Measurements from ENCODE around the gene SPATA2.
"Not testable (repeated sequence)": the region's sequence is repeated elsewhere in the genome, so short reads cannot be mapped to it uniquely, and the experiment has no call there.

Gene SPATA2, protein sequence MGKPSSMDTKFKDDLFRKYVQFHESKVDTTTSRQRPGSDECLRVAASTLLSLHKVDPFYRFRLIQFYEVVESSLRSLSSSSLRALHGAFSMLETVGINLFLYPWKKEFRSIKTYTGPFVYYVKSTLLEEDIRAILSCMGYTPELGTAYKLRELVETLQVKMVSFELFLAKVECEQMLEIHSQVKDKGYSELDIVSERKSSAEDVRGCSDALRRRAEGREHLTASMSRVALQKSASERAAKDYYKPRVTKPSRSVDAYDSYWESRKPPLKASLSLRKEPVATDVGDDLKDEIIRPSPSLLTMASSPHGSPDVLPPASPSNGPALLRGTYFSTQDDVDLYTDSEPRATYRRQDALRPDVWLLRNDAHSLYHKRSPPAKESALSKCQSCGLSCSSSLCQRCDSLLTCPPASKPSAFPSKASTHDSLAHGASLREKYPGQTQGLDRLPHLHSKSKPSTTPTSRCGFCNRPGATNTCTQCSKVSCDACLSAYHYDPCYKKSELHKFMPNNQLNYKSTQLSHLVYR

GRCh38 chr20:49915380-49916145 lies at the start of gene SPATA2:
SPATA2 (minus strand) TSS chr20:49915529; CDS start chr20:49908490, 7,039 bp downstream.
- peak; percentile 89 to 91 for DNase-seq

DNA sequence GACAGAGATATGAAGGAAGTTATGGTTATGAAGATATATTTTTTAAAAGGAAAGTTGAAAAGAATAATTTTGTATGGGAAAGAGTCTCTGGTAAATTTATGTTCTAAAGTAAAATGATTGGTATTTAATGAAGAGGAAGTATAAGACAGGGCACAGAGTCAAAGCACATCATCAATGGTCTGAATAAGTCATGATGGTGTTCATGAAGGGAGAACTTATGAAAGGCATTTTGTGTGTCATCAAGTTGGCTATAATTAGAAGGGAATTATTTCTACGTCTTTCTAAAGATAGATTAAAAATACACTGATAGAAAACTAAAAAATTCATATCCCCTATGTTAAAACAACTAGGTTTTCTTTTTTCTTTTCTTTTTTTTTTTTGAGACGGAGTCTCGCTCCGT lies 46.1 kb upstream of the SPATA2 start:
- DNase-seq, result no peak

DNA sequence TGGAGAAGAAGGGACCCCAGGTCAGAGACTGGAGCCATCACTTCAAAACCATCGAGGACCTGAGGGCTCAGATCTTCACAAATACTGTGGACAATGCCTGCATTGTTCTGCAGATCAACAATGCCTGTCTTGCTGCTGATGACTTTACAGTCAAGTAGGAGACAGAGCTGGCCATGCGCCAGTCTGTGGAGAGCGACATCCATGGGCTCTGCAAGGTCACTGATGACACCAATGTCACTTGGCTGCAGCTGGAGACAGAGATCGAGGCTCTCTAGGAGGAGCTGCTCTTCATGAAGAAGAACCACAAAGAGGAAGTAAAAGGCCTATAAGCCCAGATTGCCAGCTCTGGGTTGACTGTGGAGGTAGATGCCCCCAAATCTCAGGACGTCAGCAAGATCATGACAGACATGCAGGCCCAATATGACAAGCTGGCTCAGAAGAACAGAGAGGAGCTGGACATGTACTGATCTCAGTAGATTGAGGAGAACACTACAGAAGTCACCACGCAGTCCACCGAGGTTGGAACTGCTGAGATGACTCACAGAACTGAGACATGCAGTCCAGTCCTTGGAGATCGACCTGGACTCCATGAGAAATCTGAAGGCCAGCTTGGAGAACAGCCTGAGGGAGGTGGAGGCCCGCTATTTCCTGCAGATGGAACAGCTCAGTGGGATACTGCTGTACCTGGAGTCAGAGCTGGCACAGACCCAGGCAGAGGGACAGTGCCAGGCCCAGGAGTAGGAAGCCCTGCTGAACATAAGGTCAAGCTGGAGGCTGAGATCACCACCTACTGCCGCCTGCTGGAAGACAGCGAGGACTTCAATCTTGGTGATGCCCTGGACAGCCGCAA lies 42.0 kb upstream of the SPATA2 start:
- not testable (repeated sequence) for DNase-seq

- no peak for DNase-seq
Measured at GRCh38 chr20:49956689-49957088, 41.4 kb upstream of the SPATA2 start.

GRCh38 chr20:49955830-49956396 lies 40.6 kb upstream of the SPATA2 start:
- not testable (repeated sequence) for DNase-seq

- DNase-seq, result no peak
Measured at GRCh38 chr20:49955167-49955566, 39.8 kb upstream of the SPATA2 start.

DNA sequence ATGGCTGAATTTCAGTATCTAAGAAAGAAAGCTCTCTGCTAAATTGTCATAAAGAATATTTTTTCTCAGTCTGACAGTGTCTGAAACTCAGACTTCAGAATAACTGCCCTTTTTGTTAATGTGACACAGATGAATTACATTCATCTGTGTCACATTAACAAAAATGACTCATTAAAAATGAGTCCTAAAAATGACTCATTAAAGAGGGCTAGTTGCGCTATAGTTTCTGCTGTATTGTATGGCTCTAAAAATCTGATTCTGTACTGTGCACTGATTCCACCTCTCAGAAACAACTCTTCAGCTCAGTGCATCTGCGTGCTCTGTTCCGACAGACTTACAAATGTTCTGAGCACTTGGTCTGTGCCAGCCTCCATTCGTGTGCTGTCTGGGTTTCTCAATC lies 35.8 kb upstream of the SPATA2 start:
- DNase-seq, result no peak

DNA sequence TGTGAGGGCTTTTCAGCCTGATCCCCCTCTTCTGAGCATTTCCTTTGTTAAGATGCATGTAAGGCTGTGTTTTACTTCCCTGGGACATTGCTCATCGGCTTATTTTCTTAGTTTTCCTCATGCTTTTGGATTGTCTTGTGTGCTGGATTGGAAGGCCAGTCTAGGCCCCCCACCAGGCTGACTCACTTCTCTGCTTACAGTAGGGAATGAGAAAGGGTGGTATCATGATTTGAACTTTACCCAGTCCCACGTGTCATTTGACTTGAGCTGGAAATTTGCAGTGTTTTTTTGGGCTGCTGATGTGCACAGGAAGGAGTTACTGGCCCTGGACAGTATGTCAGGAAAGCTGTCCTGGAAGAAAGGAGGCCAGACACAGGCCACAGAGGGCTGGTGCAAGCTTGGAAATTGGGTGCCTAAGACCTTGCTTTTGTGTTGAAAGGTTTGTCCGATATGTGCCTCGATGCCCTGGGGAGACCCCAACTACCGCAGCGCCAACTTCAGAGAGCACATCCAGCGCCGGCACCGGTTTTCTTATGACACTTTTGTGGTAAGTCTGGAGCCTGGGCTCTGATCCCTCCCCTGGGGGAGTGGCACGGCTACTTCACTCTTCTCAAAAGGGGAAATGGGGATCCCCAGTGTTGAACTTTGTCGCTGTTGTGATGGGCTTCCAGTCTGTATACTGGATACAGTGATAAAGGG lies 33.6 kb upstream of the SPATA2 start:
- no peak for DNase-seq

DNA sequence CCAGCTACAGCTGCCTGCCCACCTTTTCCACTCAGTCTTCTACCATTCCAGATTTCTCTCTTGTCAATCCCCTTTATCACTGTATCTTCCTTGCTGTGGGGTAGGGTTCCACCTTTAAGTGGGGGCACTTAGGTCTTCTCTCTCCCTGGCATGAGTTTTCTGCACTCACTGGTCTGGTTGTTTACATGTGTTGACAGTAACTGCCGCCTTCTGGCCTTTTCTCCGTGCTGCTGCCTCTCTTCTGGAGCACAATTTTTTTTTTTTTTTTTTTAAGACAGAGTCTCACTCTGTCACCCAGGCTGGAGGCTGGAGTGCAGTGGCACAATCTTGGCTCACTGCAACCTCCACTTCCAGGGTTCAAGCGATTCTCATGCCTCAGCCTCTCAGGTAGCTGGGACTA lies 32.8 kb upstream of the SPATA2 start:
- DNase-seq, result no peak

DNA sequence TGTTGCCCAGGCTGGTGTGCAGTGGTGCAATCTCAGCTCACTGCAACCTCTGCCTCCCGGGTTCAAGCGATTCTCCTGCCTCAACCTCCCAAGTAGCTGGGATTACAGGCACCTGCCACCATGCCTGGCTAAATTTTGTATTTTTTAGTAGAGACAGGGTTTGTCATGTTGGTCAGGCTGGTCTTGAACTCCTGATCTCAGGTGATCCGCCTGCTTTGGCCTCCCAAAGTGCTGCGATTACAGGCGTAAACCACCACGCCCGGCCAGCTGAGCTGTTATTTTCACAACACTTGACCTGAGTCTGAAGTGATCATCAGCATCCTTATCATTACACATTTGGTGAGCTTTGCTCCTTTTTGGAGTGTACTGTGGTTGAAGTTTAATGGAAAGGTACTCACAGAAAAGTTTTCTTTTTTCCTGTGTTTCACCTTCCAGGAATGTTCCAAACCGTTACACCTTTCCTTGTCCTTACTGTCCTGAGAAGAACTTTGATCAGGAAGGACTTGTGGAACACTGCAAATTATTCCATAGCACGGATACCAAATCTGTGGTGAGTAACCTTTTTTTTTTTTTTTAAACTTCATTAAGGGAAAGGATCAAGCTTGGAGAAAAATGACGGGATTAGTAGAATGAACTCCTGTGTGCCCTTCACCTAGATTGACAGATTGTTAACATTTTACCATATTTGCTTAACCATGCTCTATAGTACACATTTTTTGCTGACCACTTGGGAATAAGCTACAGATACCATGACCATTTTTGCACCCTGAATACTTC lies 30.6 kb upstream of the SPATA2 start:
- no peak for DNase-seq

DNA sequence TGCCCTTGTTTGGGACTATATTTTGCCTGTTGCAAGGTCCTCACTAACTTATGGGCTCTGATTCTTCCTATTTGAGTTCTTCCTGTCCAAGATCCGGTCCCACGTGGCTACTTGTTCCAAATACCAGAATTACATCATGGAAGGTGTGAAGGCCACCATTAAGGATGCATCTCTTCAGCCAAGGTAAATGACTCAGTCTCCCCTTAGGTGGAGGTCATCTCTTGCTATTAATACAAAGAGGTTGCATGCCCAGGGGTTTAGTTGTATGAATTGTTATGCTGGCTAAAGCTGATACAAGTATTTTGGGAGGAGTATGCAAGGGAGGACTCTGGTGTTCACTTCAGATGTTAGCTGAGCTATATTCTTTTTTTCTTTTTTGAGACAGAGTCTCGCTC lies 30.0 kb upstream of the SPATA2 start:
- no peak for DNase-seq

GRCh38 chr20:49942942-49943341 lies 27.6 kb upstream of the SPATA2 start:
- no peak for DNase-seq

GRCh38 chr20:49942303-49942702 lies 27.0 kb upstream of the SPATA2 start:
- DNase-seq, result no peak

DNA sequence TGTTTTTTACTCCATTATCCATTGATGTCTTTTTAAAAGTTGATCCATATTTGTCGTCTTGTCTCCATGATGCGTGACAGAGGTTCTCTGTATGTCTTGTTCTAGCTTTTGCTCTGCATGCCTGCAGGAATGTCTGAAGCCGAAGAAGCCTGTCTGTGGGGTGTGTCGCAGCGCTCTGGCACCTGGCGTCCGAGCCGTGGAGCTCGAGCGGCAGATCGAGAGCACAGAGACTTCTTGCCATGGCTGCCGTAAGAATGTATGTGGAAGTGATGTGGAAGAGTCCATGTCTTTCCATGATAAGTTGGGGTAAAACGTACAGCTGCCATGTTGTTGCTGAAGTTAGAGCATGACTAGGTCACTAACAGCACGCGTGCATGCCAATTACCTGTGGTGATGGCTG lies 26.1 kb upstream of the SPATA2 start:
- DNase-seq, result no peak

DNA sequence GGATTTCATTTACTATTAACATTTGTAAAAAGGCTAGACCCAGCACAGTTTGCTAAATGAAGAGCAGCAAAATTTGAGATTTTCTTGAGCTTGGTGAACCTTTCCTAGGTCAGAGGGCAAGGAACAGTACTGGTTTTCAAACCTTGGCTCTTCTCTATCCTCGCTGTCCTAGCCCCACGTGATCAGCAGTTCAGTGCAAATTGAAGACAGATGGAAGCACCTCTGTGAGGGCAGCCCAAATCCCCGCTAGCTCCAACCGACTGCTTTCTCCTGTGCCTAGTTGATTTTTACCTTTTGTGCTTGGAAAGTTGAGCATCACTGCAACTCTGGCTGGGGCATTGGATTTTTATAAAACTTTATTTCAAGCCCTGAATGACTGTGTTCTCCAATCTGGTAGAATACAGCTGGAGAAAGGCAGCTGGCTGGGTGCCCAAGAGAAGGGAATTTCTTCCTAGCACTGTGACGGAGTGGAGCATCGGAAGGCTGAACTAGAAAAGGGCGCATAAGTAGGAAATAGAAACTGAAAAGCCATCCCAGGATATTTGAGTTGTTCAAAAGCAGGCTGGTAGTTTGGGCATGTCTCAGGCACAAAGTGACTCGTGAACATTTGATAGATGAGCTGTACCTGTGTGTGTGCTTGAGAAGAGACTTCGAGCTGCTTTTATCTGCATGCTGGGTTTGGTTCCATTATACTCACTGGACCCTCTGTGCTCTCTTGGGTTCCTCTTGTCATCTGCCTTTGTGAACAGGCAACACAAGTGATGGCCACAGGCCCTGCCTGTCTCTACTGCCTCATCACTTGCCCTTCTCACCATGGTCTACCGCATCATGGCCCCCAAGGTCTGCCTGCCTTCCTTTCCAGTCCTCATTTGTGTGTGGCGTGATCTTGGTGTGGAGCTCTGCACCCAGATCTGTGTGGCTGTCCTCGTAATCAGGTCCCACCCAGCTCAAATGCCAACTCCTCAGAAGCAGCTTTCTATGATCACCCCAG lies 23.1 kb upstream of the SPATA2 start:
- peak; percentile 42 to 71 for DNase-seq

DNA sequence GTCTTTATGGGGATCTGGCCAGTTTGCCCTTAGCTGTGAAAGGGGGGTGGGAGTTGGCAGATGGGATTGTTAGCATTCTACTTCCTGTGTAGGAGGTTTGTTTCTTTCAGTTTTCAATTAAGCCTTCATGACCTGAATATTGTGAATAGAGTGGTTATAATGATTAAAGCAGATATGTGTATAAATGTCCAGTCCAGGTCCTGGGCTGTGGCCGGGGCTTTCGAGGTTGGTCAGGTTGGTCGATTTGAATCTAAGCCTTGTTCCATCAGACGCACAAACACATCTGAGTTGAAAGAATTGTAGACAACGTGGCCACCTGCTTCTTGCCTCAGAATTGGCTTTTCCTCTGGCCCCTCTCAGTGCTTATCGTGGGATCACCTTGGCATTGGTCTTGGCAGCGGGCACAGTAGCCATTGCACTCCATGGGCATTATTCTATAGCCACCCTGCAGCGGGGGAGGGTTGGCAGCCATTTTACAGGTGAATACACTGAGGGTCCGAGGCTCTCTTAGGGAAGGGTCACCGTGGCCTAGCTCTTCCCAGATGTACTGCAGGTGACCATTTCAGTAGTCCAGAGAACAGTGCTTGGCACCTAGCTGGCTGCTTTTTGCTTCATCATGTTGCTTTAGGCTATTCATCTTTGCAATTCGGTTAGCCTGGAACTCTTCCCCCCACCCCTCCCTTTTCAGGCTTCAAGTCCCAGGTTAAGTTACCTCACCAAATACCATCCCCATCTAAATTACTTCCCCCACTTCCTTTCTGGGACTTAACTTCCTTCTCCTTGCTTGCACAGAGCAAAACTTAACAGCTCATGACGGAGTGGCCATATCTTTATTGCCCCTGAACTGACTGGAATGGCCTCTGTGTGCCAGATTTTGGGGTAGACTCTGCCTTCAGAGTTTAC lies 21.9 kb upstream of the SPATA2 start:
- peak in 1 of 2 experiments; percentile 26 for DNase-seq

DNA sequence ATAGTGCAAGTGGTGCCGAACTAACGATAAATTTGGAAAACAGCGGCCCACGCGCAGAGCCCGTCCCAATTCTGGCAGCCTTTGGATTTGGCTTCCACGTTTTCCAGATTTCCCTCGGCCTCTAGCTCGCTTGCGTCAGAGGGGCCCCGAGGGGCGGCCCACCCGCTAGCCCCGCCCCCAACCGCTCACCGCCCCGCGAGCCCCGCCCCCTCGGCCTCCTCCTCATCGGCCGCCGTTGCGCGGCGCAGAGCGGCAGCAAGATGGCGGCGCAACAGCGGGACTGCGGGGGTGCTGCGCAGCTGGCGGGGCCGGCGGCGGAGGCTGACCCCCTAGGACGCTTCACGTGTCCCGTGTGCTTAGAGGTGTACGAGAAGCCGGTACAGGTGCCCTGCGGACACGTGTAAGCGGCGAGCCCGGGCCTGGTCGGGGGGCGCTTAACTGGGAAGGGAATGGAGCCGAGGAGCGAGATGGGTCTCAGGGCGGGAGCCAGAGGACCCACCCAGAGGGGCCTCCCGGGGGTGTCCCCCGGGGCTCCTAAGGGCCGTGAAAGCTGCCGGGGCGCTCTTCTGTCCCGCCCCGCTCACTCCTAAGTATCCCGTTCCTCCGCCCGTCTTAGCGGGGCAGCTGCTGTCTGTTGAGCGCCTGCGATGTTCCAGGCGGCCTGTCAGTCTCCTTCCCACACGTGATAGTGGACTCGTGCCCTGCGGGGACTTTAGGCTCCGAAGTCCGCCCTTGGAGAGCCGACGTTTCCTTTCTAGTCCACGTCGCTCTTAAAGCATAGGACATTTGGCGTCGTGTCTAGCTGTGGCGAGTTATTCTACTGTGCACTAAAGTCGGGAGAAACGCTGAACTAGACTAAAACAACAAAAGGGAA lies 21.1 kb upstream of the SPATA2 start, which contains the start of gene RNF114:
Gene RNF114, plus strand, starts transcription at position 245 of the 874 bp plus-strand sequence. Its CDS starts 16 bp downstream, at position 261.
- DNase-seq, result peak; percentile 72 to 86

DNA sequence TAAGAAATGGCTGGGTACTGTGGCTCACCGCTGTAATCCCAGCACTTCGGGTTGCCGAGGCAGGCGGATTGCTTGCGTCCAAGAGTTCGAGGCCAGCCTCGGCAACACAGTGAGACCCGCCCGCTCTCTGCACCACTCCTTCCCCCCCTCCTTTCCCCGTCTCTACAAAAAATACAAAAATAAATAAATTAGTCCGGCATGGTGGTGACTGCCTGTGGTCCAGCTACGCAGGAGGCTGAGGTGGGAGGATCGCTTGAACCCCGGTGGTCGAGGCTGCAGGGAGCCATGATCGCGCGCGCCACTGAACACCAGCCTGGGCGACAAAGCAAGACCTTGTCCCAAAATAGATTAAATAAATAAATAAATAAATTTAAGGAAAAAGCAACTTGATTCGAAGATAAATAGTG lies 20.4 kb upstream of the SPATA2 start:
- no peak for DNase-seq
